Esophagus (tissue), 2 donors: ENCODE measurements around the gene EHMT2. TPM values are rescaled to one million over a fixed set of nuclear protein-coding genes. Genes with fewer than 3 reads are reported as not detected.
A peak's percentile ranks its signal among the peaks of the same experiment; 100 is the strongest.
"Not testable (repeated sequence)": the region's sequence is repeated elsewhere in the genome, so short reads cannot be mapped to it uniquely, and the experiment has no call there.

ENCODE experiments used
- H3K27ac ChIP-seq, 2 donors: one replicate each; pipeline ENCODE4 v1.5.1; 2013; ENCODE audit warnings: low read depth in 2 of 2, mild to moderate bottlenecking in 2 of 2, inconsistent platforms in 1 of 2, low read length in 1 of 2, moderate library complexity in 1 of 2
- H3K27me3 ChIP-seq, 2 donors: one replicate each; pipeline ENCODE4 v1.6.1; 2013; ENCODE audit warnings: low read length in 2 of 2, control low read depth in 1 of 2, mild to moderate bottlenecking in 1 of 2; ENCODE audit not compliant: insufficient read depth in 2 of 2, control insufficient read depth in 1 of 2
- H3K36me3 ChIP-seq, 2 donors: one replicate each; pipeline ENCODE4 v1.6.1; 2013; ENCODE audit warnings: low read length in 1 of 2; ENCODE audit not compliant: control insufficient read depth in 2 of 2, insufficient read depth in 2 of 2
- H3K4me1 ChIP-seq, 2 donors: one replicate each; pipeline ENCODE4 v1.6.1; 2013; ENCODE audit warnings: low read length in 1 of 2; ENCODE audit not compliant: control insufficient read depth in 2 of 2, insufficient read depth in 2 of 2
- H3K4me3 ChIP-seq, 2 donors: one replicate each; pipeline ENCODE4 v1.5.1; 2013; ENCODE audit warnings: low read length in 2 of 2, mild to moderate bottlenecking in 2 of 2, low read depth in 1 of 2, moderate library complexity in 1 of 2
- H3K9me3 ChIP-seq, 2 donors: one replicate each; pipeline ENCODE4 v1.6.1; 2013; ENCODE audit warnings: mild to moderate bottlenecking in 2 of 2, low read depth in 1 of 2, low read length in 1 of 2, moderate library complexity in 1 of 2; ENCODE audit not compliant: control insufficient read depth in 2 of 2, insufficient read depth in 1 of 2
- WGBS, 2 donors: extraction: QIAGEN DNeasy Blood & Tissue Kit; methylation state at CpG; one replicate each; pipeline ENCODE4 v1.1.7; 2013; 5-methylcytosine and 5-hydroxymethylcytosine counted together
- polyA plus RNA-seq, 2 donors: library from polyadenylated mRNA; stranded (reverse); fragments of 200-250 nt; gene quantifications; one replicate each; pipeline ENCODE4 v1.2.3, GENCODE V29; 2013
- donor health status: healthy with polysubstance abuse.
- donor health status: Bipolar disorder and iron deficiency.

EHMT2 gene
- polyA plus RNA-seq, 2 donors = 27.2 to 39.6 TPM

GRCh38 chr6:31865205-31866118 lies 32.0 kb downstream of the EHMT2 start:
- Histone ChIP-seq H3K27me3 (no peaks in the 10 kb centered on the region), H3K4me1 (peaks cover 0 to 8% of the 10 kb centered on the region in 2 donors), H3K36me3 (peaks cover 0 to under 1% of the 10 kb centered on the region in 2 donors), H3K4me3 (no peak overlapping the region), H3K9me3 (no peaks in the 10 kb centered on the region), H3K27ac (no peak overlapping the region)
- 83% methylated on average over 21 of the region's 21 CpGs for WGBS, 2 donors

- WGBS, 2 donors = 86 to 88% methylated on average over 8 of the region's 8 CpGs
- Histone ChIP-seq H3K9me3 (no peaks in the 10 kb centered on the region), H3K27me3 (no peaks in the 10 kb centered on the region), H3K4me3 (no peak overlapping the region), H3K4me1 (peaks cover 0 to 8% of the 10 kb centered on the region in 2 donors), H3K36me3 (peaks cover 0 to 7% of the 10 kb centered on the region in 2 donors), H3K27ac (no peak overlapping the region)
Measured at GRCh38 chr6:31864818-31865204, 32.7 kb downstream of the EHMT2 start.

DNA sequence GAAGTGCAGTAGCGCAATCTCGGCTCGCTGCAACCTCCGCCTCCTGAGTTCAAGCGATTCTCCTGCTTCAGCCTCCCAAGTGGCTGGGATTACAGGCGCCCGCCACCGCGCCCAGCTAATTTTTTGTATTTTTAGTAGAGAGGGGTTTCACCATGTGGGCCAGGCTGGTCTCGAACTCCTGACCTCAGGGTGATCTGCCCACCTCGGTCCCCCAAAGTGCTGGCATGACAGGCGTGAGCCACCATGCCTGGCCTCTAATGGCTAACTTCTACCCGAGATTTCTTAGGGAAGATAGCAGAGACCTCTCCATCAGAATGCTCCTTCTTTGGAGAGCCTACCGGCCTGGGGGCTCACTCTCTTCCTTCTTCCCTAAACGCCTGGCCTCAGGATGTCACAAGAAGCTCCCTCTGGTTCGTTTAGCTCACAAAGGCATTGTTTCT lies 33.4 kb downstream of the EHMT2 start:
- Histone ChIP-seq H3K36me3 (peaks cover 0 to 11% of the 10 kb centered on the region in 2 donors), H3K4me3 (peak overlapping the region in 1 of 2 donors; percentile 52), H3K27ac (peak overlapping the region in 1 of 2 donors; percentile 80)
- 15 to 17% methylated on average over 16 of the region's 16 CpGs for WGBS, 2 donors
- H3K4me1 ChIP-seq, H3K27me3 ChIP-seq, H3K9me3 ChIP-seq: not testable (repeated sequence)

DNA sequence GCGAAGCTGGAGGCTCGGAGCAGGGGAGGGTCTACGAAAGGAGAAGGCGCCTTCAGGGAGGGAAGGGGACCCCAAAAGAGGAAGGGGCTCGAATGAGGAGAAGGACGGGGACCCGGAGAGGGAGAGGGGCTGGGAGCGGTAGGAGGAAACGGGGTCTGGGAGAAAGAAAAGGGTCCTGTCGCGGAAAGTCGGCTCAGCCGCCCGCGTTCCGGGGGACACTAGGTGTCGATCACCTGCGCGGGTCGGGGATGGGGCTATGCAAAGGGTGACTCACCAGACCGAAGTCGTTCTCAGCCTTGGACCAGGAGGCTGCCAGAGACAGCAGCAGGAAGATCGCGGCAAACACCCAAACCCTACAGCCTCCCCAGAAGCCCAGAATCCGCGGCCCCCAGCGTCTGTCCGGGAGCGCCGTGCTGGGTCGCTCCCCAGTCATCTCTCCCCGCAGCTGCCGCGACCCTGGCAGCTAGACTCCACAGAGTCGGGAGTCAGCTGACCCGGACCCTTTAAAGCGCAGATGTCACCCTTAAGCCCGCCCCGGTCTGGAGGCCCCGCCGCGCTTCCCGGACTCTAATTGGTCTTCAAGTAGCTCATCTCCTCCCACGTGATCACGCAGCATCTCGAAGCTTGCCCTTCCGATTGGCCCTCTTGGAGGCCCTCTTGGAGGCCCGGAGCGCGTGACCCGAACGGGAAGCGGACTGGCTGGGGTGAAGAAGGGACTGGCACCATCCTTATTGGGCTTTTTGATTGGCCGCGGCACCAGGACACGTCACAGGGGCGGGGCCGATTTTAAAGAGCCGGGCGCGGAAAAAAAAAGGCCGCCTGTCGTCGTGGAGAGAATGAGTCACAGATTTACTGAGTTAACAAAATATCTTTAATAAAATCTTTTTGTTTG lies 34.9 kb downstream of the EHMT2 start, which contains the start of gene NEU1:
Gene NEU1 (minus strand): TSS at position 478 of the 892 bp plus-strand sequence. CDS start 45 bp downstream, at position 433.
- peaks cover 0 to 11% of the 10 kb centered on the region in 2 donors for H3K36me3 ChIP-seq
- peak within 1 kb of the TSS; percentile 85 to 90 for H3K27ac ChIP-seq
- peaks cover 0 to 8% of the 10 kb centered on the region in 2 donors for H3K4me1 ChIP-seq
- H3K9me3 ChIP-seq = no peaks in the 10 kb centered on the region
- peak within 1 kb of the TSS; percentile 78 to 81 for H3K4me3 ChIP-seq
- WGBS, 2 donors = 0% methylated on average over 64 of the region's 64 CpGs
- no peaks in the 10 kb centered on the region for H3K27me3 ChIP-seq

DNA sequence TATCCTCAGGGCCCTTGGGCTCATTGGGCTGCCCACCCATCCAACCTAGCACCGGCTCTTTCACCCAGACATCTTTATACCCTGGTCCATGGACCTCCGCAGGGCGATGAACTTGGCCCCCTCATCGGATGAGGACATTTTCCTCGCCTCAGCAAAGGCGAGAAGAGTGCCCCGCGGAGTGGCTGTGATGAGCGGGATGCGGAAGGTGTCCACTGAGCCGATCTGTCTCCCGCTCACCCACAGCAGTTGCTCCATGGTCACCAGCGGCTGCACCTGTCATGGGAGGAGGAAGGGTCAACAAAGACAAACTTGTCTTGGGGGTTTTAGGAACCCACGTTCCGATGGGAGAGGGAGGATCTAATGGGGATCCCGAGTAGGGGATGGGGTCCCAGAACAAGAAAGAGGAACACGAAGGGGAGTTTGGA lies 35.6 kb downstream of the EHMT2 start:
- peak overlapping the region; percentile 78 to 81 for H3K4me3 ChIP-seq
- peak overlapping the region in 1 of 2 donors; percentile 90 for H3K27ac ChIP-seq
- WGBS, 2 donors = 32 to 42% methylated on average over 17 of the region's 17 CpGs
- peaks cover 0 to 14% of the 10 kb centered on the region in 2 donors for H3K36me3 ChIP-seq
- no peaks in the 10 kb centered on the region for H3K27me3 ChIP-seq
- no peaks in the 10 kb centered on the region for H3K9me3 ChIP-seq
- H3K4me1 ChIP-seq = peaks cover 0 to 8% of the 10 kb centered on the region in 2 donors

GRCh38 chr6:31861150-31861549 lies 36.3 kb downstream of the EHMT2 start:
- Histone ChIP-seq H3K36me3 (peaks cover 0 to 14% of the 10 kb centered on the region in 2 donors), H3K4me1 (peaks cover 0 to 8% of the 10 kb centered on the region in 2 donors), H3K4me3 (no peak overlapping the region), H3K9me3 (no peaks in the 10 kb centered on the region), H3K27ac (no peak overlapping the region), H3K27me3 (no peaks in the 10 kb centered on the region)
- 92 to 93% methylated on average over 7 of the region's 7 CpGs for WGBS, 2 donors

DNA sequence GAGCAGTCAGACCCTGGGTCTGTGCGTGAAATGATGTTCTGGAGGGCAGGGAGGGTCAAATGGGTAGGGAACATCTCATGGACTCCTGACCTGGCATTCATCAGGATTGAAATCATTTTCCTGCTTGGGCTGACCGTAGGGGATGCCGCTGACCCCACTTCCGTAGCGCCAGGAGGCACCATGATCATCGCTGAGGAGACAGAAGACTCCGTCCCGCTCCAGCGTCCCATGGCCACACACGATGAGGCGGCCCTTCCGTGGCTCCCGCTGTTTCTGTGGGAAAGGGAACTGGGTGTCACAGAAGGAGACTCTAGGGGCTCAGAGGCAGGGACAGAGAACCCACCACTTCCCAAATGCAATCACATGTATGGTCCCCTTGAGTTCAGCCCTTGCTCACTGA lies 37.1 kb downstream of the EHMT2 start:
- H3K4me3 ChIP-seq = no peak overlapping the region
- H3K27ac ChIP-seq = no peak overlapping the region
- peaks cover 0 to 14% of the 10 kb centered on the region in 2 donors for H3K36me3 ChIP-seq
- H3K27me3 ChIP-seq = no peaks in the 10 kb centered on the region
- no peaks in the 10 kb centered on the region for H3K9me3 ChIP-seq
- H3K4me1 ChIP-seq = peaks cover 0 to 8% of the 10 kb centered on the region in 2 donors
- WGBS, 2 donors = 94 to 96% methylated on average over 13 of the region's 13 CpGs

DNA sequence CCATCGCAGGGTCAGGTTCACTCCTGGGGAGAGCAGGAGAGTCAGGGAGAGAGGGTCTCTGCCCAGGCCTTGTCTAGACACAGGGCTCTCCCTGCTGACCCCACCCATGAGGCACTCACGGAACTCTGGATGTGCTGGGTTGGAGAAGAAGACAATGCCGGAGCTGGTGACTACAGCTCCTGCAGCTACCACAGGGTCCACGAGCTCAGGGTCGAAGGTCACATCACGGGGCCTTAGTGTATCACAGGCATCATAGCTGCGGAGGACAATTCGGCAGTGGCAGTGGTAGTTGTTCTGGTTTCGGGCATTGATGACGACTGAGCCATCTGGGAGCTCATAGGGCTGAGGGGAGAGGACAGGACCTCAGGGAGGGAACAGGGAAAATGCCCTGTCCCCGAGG lies 37.6 kb downstream of the EHMT2 start:
- peaks cover 0 to 8% of the 10 kb centered on the region in 2 donors for H3K4me1 ChIP-seq
- H3K27ac ChIP-seq = no peak overlapping the region
- peaks cover 0 to 14% of the 10 kb centered on the region in 2 donors for H3K36me3 ChIP-seq
- no peaks in the 10 kb centered on the region for H3K9me3 ChIP-seq
- H3K27me3 ChIP-seq = no peaks in the 10 kb centered on the region
- 89 to 92% methylated on average over 11 of the region's 11 CpGs for WGBS, 2 donors
- H3K4me3 ChIP-seq = no peak overlapping the region

DNA sequence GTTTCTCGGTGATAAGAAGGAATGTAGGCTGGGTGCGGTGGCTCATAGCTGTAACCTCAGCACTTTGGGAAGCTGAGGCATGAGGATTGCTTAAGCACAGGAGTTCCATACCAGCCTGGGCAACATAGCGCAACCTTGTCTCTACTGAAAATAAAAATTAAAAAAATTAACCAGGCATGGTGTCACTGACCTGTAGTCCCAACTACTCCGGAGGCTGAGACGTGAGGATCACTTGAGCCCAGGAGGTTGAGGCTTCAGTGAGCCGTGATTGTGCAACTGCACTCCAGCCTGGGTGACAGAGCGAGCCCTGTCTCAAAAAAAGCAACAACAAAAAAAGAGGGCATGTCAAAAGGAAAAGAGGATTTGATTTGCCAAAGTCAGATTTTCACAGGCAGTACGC lies 38.8 kb downstream of the EHMT2 start:
- Histone ChIP-seq H3K4me1 (peaks cover 0 to 5% of the 10 kb centered on the region in 2 donors), H3K4me3 (no peak overlapping the region), H3K9me3 (no peaks in the 10 kb centered on the region), H3K27me3 (no peaks in the 10 kb centered on the region), H3K36me3 (peaks cover 0 to 14% of the 10 kb centered on the region in 2 donors), H3K27ac (no peak overlapping the region)
- WGBS, 2 donors = 95 to 97% methylated on average over 8 of the region's 8 CpGs
